OCI-LY7 (cell line): Measurements from ENCODE around the gene MVB12B.

Source experiments
- EZH2phosphoT487 ChIP-seq: fragments of 200-600 bp; sonication (generic); IDR thresholded peaks from 2 replicates; pipeline ENCODE4 v1.6.1; 2018; ENCODE audit warnings: low read depth, borderline replicate concordance, mild to moderate bottlenecking, mixed run types, antibody characterized with exemption, low read length, moderate library complexity, mixed read lengths
- TF ChIP-seq, protein P1 (sequence below): fragments of 200-600 bp; sonication (generic); conservative IDR thresholded peaks from 2 replicates; pipeline ENCODE4 v1.5.1; 2014; ENCODE audit warnings: mild to moderate bottlenecking, antibody characterized with exemption, low read length, moderate library complexity, mixed read lengths

DNA sequence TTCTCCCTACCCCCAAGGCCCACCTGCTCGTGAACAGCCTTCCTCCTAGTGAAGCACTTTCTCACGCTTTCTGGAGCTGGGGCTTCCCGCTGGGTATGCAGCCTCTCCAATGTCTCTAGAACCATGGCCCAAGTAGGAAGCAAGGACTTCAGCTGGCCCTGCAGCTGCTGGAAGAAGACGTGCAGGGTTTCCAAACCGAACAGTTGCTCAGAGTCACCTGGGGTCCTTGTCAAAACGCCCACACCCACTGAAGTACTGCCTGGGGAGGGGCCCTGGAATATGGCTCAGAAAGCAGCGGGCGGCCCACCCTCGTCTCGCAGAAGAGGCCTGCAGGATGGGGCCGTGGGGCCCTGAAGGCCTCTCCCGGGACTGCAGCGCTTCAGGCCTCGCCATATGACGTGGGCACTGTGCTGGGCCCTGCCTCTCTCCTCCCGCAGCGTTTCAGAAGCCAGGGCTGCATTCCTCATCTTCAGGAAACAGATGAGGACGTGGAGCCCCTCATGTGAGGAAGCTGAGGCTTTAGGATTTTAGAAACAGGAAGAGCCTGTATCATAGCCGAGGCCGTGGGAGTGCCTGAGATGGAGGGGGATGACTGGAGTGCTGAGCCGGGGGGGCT is 171.1 kb downstream of the MVB12B start:
- TF ChIP-seq, protein P1, sequence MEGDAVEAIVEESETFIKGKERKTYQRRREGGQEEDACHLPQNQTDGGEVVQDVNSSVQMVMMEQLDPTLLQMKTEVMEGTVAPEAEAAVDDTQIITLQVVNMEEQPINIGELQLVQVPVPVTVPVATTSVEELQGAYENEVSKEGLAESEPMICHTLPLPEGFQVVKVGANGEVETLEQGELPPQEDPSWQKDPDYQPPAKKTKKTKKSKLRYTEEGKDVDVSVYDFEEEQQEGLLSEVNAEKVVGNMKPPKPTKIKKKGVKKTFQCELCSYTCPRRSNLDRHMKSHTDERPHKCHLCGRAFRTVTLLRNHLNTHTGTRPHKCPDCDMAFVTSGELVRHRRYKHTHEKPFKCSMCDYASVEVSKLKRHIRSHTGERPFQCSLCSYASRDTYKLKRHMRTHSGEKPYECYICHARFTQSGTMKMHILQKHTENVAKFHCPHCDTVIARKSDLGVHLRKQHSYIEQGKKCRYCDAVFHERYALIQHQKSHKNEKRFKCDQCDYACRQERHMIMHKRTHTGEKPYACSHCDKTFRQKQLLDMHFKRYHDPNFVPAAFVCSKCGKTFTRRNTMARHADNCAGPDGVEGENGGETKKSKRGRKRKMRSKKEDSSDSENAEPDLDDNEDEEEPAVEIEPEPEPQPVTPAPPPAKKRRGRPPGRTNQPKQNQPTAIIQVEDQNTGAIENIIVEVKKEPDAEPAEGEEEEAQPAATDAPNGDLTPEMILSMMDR = no peak
- TF ChIP-seq EZH2phosphoT487 = no peak
